Measurements from ENCODE around the gene TCFL5. TPM values are rescaled to one million over a fixed set of nuclear protein-coding genes. Genes with fewer than 3 reads are reported as not detected.
A peak's percentile ranks its signal among the peaks of the same experiment; 100 is the strongest.

TCFL5 gene
- total and polyA plus RNA-seq, 3 donors from 2014 or later, result 66.4 to 184 (median 85.3) TPM

DNA sequence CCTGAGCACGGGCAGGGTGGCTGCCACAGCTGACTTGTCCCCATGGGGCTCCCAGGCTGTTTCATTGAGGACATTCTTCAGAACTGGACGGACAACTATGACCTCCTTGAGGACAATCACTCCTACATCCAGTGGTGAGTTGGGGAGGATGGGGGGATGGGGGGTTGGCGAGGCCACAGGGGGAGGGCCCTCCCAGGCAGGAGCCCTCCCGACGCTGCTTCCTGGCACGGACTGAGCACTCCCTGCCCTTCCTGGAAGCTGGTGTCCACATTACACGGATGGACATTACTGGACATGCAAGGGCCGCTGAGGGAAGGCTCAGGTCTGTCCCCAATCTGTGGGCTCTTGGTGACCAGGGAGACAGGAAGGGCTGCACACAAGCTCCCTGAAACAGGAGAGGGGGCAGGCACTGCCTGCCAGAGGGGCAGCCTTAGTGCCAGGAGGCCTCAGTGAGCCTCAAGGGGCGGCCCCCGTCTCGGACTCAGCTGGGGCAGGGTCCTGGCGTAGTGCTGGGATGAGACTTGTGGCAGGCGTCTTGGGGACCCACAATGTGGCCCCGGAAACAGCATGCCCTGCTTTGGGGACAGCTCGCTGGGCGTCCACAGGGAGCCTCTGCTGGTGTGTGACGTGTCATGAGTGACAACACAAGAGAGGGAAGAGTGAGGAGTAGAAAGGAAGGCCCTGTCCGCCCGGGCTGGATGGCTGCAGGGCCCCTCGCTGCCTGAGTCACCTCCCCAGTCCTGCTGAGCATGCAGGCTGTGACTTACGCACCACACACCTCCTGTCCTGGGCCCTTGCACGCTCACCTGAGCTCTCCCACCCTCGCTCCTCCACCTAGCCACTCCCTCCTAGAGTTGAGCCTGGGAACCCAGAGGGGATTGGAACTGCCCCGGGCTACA lies 51.8 kb downstream of the TCFL5 start:
- Histone ChIP-seq H3K27ac (no peak overlapping the region), H3K27me3 (no peaks in the 10 kb centered on the region), H3K9me3 (no peaks in the 10 kb centered on the region), H3K4me1 (peaks cover 15% of the 10 kb centered on the region), H3K4me3 (no peak overlapping the region), H3K36me3 (ENCODE audit: low read depth, missing control alignments) (no peaks in the 10 kb centered on the region)
- 88 to 93% methylated on average over 20 to 24 of the region's 24 CpGs for WGBS, 2 donors
- no peak for DNase-seq
- no peak for TF ChIP-seq POLR2A (IDR thresholded peaks at IDR 0.05)
- TF ChIP-seq, protein P1, sequence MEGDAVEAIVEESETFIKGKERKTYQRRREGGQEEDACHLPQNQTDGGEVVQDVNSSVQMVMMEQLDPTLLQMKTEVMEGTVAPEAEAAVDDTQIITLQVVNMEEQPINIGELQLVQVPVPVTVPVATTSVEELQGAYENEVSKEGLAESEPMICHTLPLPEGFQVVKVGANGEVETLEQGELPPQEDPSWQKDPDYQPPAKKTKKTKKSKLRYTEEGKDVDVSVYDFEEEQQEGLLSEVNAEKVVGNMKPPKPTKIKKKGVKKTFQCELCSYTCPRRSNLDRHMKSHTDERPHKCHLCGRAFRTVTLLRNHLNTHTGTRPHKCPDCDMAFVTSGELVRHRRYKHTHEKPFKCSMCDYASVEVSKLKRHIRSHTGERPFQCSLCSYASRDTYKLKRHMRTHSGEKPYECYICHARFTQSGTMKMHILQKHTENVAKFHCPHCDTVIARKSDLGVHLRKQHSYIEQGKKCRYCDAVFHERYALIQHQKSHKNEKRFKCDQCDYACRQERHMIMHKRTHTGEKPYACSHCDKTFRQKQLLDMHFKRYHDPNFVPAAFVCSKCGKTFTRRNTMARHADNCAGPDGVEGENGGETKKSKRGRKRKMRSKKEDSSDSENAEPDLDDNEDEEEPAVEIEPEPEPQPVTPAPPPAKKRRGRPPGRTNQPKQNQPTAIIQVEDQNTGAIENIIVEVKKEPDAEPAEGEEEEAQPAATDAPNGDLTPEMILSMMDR (IDR thresholded peaks at IDR 0.05), result no peak
- intact Hi-C loops (cut with DNase I; ENCODE audit: low total_unique reads), result loop anchor here (10.0 kb wide), 1 partner anchor 145 kb away; no protein-coding TSS in a partner anchor

GRCh38 chr20:62808211-62808865 lies 53.3 kb downstream of the TCFL5 start:
- TF ChIP-seq POLR2A (IDR thresholded peaks at IDR 0.05), result no peak
- TF ChIP-seq, protein P1 (IDR thresholded peaks at IDR 0.05), result peak; percentile 63 to 85 (median 67)
- H3K27ac ChIP-seq, result no peak overlapping the region
- no peaks in the 10 kb centered on the region for H3K9me3 ChIP-seq
- H3K27me3 ChIP-seq, result no peaks in the 10 kb centered on the region
- H3K4me1 ChIP-seq, result peaks cover 15% of the 10 kb centered on the region
- DNase-seq, result peak; percentile 67
- no peak overlapping the region for H3K4me3 ChIP-seq
- intact Hi-C loops (cut with DNase I; ENCODE audit: low total_unique reads), result no loop called here
- no peaks in the 10 kb centered on the region for H3K36me3 ChIP-seq (ENCODE audit: low read depth, missing control alignments)
- WGBS, 2 donors, result 47 to 63% methylated on average over 15 to 21 of the region's 21 CpGs

DNA sequence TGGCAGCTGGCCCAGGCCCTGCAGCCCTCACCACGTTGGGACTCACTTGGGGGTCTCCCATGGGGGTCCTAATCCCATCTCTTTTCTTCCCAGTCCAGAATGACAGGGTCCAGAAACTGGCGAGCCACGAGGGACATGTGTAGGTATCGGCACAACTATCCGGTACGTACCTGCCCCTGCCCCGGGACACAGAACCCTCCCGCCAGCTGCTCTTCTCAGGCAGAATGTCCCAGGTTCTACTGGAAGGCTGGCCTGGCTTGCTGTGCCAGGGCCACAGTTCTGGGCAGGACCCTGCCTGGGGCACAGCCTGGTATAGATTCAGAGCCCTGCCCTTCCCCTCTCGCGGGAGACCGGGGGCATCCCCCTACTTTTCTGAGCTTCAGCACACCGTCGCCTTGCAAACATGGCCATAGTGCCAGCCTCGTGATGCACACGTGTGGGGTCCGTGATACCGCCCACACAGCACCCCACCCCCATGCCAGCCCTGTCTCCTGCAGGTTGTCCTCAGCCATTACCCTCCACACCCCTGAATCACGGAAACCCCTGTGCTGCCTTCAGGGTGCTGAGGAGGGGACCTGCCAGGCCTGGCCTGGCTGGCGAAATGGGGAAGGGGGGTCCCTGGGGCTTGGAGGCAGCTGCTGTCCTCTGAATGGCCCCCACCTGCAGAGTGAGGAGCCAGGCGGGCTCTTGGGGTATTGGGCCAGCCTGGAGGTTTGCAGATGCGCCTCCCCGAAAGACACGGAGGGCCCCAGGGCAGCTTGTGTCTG lies 54.0 kb downstream of the TCFL5 start:
- no peak for DNase-seq
- WGBS, 2 donors, result 88 to 90% methylated on average over 12 to 23 of the region's 23 CpGs
- Histone ChIP-seq H3K36me3 (ENCODE audit: low read depth, missing control alignments) (no peaks in the 10 kb centered on the region), H3K9me3 (no peaks in the 10 kb centered on the region), H3K4me3 (no peak overlapping the region), H3K4me1 (peaks cover 15% of the 10 kb centered on the region), H3K27ac (no peak overlapping the region), H3K27me3 (no peaks in the 10 kb centered on the region)
- intact Hi-C loops (cut with DNase I; ENCODE audit: low total_unique reads), result no loop called here
- no peak for TF ChIP-seq POLR2A (IDR thresholded peaks at IDR 0.05)
- TF ChIP-seq, protein P1 (IDR thresholded peaks at IDR 0.05), result no peak

DNA sequence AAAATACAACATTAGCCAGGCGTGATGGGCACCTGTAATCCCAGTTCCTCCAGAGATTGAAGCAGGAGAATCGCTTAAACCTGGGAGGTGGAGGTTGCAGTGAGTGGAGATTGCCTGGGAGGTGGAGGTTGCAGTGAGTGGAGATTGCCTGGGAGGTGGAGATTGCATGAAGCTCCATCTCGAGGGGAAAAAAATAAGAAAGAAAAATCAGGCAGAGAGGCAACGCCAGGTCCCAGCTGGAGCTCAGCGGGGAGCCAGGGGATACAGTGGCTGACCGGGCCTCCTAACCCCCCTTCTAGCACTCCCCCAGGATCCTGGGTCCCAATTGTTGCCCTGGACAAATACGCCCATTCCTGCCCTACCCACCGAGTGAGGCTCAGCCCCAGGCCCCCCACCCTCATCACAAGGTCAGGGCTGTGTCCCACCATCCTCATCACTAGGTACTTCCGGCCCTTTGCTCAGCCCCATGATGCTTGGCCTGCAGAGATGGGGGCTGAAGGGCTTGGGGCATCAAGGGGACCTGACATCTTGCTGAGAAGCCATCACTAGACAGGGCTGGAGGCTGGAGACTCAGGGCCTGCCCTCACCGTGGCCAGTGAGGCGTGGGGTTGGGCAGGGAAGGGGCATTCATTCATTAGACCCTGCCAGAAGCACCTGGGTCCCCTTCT lies 55.1 kb downstream of the TCFL5 start:
- Histone ChIP-seq H3K27me3 (no peaks in the 10 kb centered on the region), H3K4me3 (no peak overlapping the region), H3K27ac (no peak overlapping the region), H3K36me3 (ENCODE audit: low read depth, missing control alignments) (no peaks in the 10 kb centered on the region), H3K9me3 (no peaks in the 10 kb centered on the region), H3K4me1 (peaks cover 15% of the 10 kb centered on the region)
- TF ChIP-seq, protein P1 (IDR thresholded peaks at IDR 0.05), result no peak
- no peak for TF ChIP-seq POLR2A (IDR thresholded peaks at IDR 0.05)
- no peak for DNase-seq
- intact Hi-C loops (cut with DNase I; ENCODE audit: low total_unique reads), result no loop called here
- 68% methylated on average over 9 to 11 of the region's 11 CpGs for WGBS, 2 donors
